ENCODE data around the gene RNF217.

RNF217 gene

GRCh38 chr6:124989136-124989983 is 27.1 kb downstream of the RNF217 start:
- no peaks in the 10 kb centered on the region for H3K9me3 Mint-ChIP-seq
- H3K36me3 Mint-ChIP-seq, result no peaks in the 10 kb centered on the region
- H3K27me3 Mint-ChIP-seq, result no peaks in the 10 kb centered on the region
- CTCF ChIA-PET, result no interaction called here
- no peak overlapping the region for H3K4me3 Mint-ChIP-seq
- H3K27ac Mint-ChIP-seq, result no peak overlapping the region
- peaks cover 9% of the 10 kb centered on the region for H3K4me1 Mint-ChIP-seq
- no peak for DNase-seq

DNA sequence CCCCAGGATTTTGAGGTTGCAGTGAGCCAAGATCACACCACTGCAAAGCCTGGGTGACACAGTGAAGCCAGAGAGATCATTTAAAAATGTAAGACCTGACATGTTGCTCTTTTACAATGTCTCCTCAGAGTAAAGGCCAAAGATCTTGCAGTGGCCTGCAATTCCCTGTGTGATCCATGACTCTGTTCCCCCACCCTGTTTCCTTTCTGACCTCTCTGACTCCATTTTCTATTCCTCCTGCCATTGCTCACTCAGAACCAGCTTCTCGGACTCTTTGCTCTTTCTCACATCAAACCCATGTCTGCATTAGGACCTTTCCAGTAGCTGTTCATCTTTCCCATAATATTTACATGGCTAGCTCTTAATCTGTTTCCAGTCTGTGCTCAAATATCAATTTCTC is 28.8 kb downstream of the RNF217 start:
- Mint-ChIP-seq H3K36me3 (no peaks in the 10 kb centered on the region), H3K9me3 (no peaks in the 10 kb centered on the region), H3K27ac (no peak overlapping the region), H3K27me3 (no peaks in the 10 kb centered on the region), H3K4me3 (no peak overlapping the region), H3K4me1 (peaks cover 6% of the 10 kb centered on the region)
- CTCF ChIA-PET, result no interaction called here
- no peak for DNase-seq

GRCh38 chr6:124991764-124992295 is 29.6 kb downstream of the RNF217 start:
- DNase-seq, result no peak
- Mint-ChIP-seq H3K4me1 (no peaks in the 10 kb centered on the region), H3K9me3 (no peaks in the 10 kb centered on the region), H3K27ac (no peak overlapping the region), H3K36me3 (no peaks in the 10 kb centered on the region), H3K4me3 (no peak overlapping the region), H3K27me3 (no peaks in the 10 kb centered on the region)
- CTCF ChIA-PET, result no interaction called here

- H3K36me3 Mint-ChIP-seq, result no peaks in the 10 kb centered on the region
- H3K4me1 Mint-ChIP-seq, result no peaks in the 10 kb centered on the region
- CTCF ChIA-PET, result no interaction called here
- H3K9me3 Mint-ChIP-seq, result no peaks in the 10 kb centered on the region
- DNase-seq, result no peak
- no peak overlapping the region for H3K27ac Mint-ChIP-seq
- H3K27me3 Mint-ChIP-seq, result no peaks in the 10 kb centered on the region
- H3K4me3 Mint-ChIP-seq, result no peak overlapping the region
Observed at GRCh38 chr6:124993327-124993726, 31.1 kb downstream of the RNF217 start.

GRCh38 chr6:124994648-124995047 is 32.4 kb downstream of the RNF217 start:
- CTCF ChIA-PET, result no interaction called here
- no peak for DNase-seq

DNA sequence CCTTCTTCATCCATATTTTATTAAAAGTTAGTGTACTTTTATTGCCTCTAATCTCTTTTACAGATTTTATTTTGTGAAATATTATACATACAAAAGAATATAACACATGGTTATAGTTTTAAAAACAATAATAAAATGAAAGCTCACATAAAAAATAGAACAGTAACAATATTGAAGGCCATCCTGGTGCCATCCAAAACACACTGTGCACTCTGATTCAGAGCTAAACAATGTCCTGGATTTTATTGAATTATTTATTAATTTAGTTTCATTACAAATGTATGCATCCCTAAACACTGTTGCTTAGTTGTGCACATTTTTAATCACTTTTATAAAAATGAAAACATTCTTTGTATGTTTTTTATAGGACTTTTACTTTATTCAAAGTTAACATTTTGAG is 32.9 kb downstream of the RNF217 start:
- CTCF ChIA-PET, result no interaction called here
- no peaks in the 10 kb centered on the region for H3K4me1 Mint-ChIP-seq

More at GRCh38 chr6:124994648-124995047, 32.4 kb downstream of the RNF217 start:
- H3K27me3 Mint-ChIP-seq, result no peaks in the 10 kb centered on the region
- H3K27ac Mint-ChIP-seq, result no peak overlapping the region
- no peaks in the 10 kb centered on the region for H3K9me3 Mint-ChIP-seq
- no peaks in the 10 kb centered on the region for H3K36me3 Mint-ChIP-seq
- no peak overlapping the region for H3K4me3 Mint-ChIP-seq
- no peaks in the 10 kb centered on the region for H3K4me1 Mint-ChIP-seq

DNA sequence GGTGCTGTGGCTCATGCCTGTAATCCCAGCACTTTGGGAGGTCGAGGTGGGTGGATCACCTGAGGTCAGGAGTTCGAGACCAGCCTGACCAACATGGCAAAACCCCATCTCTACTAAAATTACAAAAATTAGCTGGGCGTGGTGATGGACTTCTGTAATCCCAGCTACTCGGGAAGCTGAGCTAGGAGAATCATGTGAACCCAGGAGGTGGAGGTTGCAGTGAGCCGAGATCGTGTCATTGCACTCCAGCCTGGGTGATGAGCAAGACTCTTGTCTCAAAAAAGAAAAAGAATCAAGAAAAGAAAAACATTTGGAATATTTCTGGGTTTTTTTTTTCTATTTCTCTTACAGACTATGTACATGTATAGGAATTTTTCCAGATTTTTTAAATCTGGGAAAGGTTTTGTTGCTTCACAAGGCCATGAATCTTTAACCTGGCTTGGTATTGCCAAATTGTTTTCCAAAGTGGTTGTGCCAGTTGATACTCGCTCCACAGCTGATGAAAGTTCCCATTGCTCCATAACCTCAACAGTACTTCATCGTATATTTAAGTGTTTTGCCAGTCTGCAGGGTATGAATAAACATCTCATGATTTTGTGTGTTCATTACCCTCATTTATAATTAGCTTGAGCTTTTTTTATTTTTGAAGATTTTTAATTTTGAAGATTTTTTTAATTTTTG is 33.5 kb downstream of the RNF217 start:
- Mint-ChIP-seq H3K27me3 (no peaks in the 10 kb centered on the region), H3K36me3 (no peaks in the 10 kb centered on the region), H3K4me3 (no peak overlapping the region), H3K4me1 (no peaks in the 10 kb centered on the region), H3K9me3 (no peaks in the 10 kb centered on the region), H3K27ac (no peak overlapping the region)
- CTCF ChIA-PET, result no interaction called here
- no peak for DNase-seq

More for the DNA sequence above, 32.9 kb downstream of the RNF217 start:
- no peak overlapping the region for H3K27ac Mint-ChIP-seq
- no peak overlapping the region for H3K4me3 Mint-ChIP-seq
- no peaks in the 10 kb centered on the region for H3K36me3 Mint-ChIP-seq
- no peak for DNase-seq
- H3K9me3 Mint-ChIP-seq, result no peaks in the 10 kb centered on the region
- H3K27me3 Mint-ChIP-seq, result no peaks in the 10 kb centered on the region

GRCh38 chr6:124996411-124996810 is 34.2 kb downstream of the RNF217 start:
- H3K4me3 Mint-ChIP-seq, result no peak overlapping the region

GRCh38 chr6:124997196-124997875 is 35.1 kb downstream of the RNF217 start:
- Mint-ChIP-seq H3K4me1 (no peaks in the 10 kb centered on the region), H3K36me3 (no peaks in the 10 kb centered on the region), H3K27ac (no peak overlapping the region), H3K27me3 (no peaks in the 10 kb centered on the region), H3K9me3 (no peaks in the 10 kb centered on the region), H3K4me3 (no peak overlapping the region)
- DNase-seq, result no peak
- CTCF ChIA-PET, result no interaction called here

More at GRCh38 chr6:124996411-124996810, 34.2 kb downstream of the RNF217 start:
- Mint-ChIP-seq H3K36me3 (no peaks in the 10 kb centered on the region), H3K4me1 (no peaks in the 10 kb centered on the region), H3K27ac (no peak overlapping the region), H3K27me3 (no peaks in the 10 kb centered on the region), H3K9me3 (no peaks in the 10 kb centered on the region)
- DNase-seq, result no peak
- CTCF ChIA-PET, result no interaction called here

DNA sequence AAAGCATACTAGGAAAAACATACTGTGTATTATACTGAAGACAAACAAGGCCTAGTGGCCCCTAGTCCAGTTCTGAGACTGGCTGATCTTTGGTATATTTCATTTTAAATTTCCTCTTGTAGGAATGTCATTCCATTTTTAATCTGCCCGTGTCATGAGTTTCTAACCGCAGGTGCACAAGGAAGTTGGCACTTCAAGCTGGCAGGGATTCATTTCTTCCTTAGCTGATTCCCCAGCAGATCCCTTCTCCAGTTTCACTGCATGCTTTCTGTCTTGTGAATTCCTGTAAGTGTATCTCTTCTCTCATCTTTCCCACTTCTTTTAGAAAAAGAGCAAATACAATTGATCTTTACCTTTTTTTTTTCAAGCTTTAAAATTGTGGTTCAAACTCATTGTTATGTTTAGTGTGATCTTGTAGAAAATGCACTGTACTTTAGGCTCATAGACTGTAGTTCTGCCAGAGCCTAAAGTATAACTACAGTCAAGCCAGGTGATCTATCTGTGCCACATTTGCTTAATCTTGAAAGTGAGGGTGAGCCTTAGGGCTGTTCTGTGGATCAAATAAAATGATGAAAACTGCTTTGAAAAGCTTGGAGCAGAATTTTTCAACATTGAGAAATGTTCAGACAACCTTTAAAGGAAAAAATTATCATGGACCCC is 37.0 kb downstream of the RNF217 start:
- no peak for DNase-seq
- no peak overlapping the region for H3K4me3 Mint-ChIP-seq
- no peak overlapping the region for H3K27ac Mint-ChIP-seq
- no peaks in the 10 kb centered on the region for H3K4me1 Mint-ChIP-seq
- H3K9me3 Mint-ChIP-seq, result no peaks in the 10 kb centered on the region
- no peaks in the 10 kb centered on the region for H3K27me3 Mint-ChIP-seq
- no peaks in the 10 kb centered on the region for H3K36me3 Mint-ChIP-seq
- CTCF ChIA-PET, result no interaction called here

DNA sequence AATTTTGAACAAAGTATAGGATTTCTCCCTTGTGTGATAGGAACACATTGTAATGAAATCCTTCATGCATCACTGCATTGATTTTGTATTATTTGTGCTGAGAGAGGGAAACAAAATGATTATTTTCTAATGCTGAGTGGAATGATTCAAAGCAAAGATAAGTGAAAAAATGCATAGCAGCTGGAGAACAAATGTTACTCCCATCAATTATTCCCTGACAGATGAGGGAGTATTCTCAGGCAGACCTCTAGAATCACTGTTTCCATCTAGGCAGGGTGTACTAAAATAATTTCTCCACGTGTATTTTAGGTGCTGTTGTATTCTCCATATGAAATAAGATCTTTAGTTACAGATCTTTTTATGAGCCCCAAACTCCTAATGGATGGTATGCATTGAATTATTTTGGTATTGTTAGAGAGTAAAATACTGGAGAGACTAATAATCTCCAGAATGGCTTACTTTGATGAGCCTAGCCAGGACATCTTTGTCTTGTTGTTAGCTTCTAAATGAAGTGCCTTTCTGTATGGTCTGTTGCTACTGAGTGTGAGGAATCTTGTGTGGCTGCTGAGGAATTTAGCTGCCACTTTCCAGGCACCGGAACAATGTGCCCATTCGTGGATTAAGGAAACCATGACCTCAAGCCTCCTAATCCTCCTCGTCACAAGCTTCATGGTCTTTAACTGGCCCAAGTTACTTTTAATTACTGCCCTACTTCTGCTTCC is 39.6 kb downstream of the RNF217 start:
- Mint-ChIP-seq H3K9me3 (no peaks in the 10 kb centered on the region), H3K36me3 (no peaks in the 10 kb centered on the region), H3K27ac (no peak overlapping the region), H3K27me3 (no peaks in the 10 kb centered on the region), H3K4me1 (no peaks in the 10 kb centered on the region), H3K4me3 (no peak overlapping the region)
- CTCF ChIA-PET, result no interaction called here
- no peak for DNase-seq

GRCh38 chr6:125002406-125002741 is 40.1 kb downstream of the RNF217 start:
- no peak for DNase-seq
- H3K4me1 Mint-ChIP-seq, result no peaks in the 10 kb centered on the region

DNA sequence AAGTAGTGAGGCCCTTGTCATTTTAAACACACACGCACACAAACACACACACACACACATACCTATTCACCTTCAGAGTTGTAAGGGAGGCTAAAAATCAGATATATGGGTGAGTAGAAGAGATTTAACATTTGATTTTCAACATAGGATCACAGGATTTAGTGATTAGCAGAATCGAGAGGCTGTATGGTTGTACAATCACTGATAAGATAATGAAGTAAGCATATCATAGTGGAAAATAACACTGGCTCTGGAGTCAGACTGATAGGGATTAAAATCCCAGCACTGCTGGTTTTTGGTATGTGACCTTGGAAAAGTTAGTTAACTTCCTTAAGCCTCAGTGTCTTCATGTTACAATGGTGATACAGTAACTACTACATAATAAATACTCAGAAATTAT is 40.8 kb downstream of the RNF217 start:
- CTCF ChIA-PET, result no interaction called here
- Mint-ChIP-seq H3K4me3 (no peak overlapping the region), H3K27me3 (no peaks in the 10 kb centered on the region), H3K36me3 (no peaks in the 10 kb centered on the region), H3K27ac (no peak overlapping the region), H3K4me1 (no peaks in the 10 kb centered on the region), H3K9me3 (no peaks in the 10 kb centered on the region)
- no peak for DNase-seq

More at GRCh38 chr6:125002406-125002741, 40.1 kb downstream of the RNF217 start:
- Mint-ChIP-seq H3K27ac (no peak overlapping the region), H3K27me3 (no peaks in the 10 kb centered on the region), H3K4me3 (no peak overlapping the region), H3K36me3 (no peaks in the 10 kb centered on the region), H3K9me3 (no peaks in the 10 kb centered on the region)
- CTCF ChIA-PET, result no interaction called here

DNA sequence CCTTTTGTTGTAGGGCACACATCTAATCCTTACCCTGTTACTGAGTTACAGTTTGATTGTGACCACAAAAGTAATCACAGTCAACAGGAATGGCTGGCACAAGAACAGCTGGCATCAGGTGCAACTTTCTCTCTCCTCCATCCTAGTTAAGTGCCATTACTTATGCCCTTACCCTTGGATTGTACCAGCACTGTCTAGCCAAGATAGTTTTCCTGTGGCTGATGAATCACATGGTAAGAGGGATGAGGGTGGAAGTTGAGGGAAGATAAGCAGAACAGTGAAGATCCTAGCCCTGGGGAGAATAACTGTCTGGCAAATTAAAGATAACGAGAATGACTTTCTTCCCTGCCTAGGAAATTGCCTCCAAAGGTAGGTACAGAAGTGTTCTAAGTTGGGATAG is 42.0 kb downstream of the RNF217 start:
- DNase-seq, result no peak
- no peaks in the 10 kb centered on the region for H3K9me3 Mint-ChIP-seq
- CTCF ChIA-PET, result no interaction called here
- no peak overlapping the region for H3K4me3 Mint-ChIP-seq
- H3K27ac Mint-ChIP-seq, result no peak overlapping the region
- no peaks in the 10 kb centered on the region for H3K4me1 Mint-ChIP-seq
- no peaks in the 10 kb centered on the region for H3K27me3 Mint-ChIP-seq
- no peaks in the 10 kb centered on the region for H3K36me3 Mint-ChIP-seq
